ENCODE measurements around the gene LAMA2. TPM values are rescaled to one million over a fixed set of nuclear protein-coding genes. Genes with fewer than 3 reads are reported as not detected.

The LAMA2 gene
- total and polyA plus RNA-seq, 7 donors, result 0.46 to 131 (median 59.6) TPM

GRCh38 chr6:129385117-129385516 is 502.2 kb downstream of the LAMA2 start:
- intact Hi-C loops (cut with DNase I), result no loop called here
- Histone ChIP-seq H3K4me3 (no peak overlapping the region), H3K9me3 (no peaks in the 10 kb centered on the region), H3K27me3 (no peaks in the 10 kb centered on the region), H3K4me1 (no peaks in the 10 kb centered on the region), H3K27ac (no peak overlapping the region), H3K36me3 (no peaks in the 10 kb centered on the region)
- DNase-seq, result no peak
- TF ChIP-seq POLR2A (IDR thresholded peaks at IDR 0.05) (no peak), EP300 (IDR thresholded peaks at IDR 0.05) (no peak), POLR2AphosphoS5 (IDR thresholded peaks at IDR 0.05) (no peak), CTCF (IDR thresholded peaks at IDR 0.05) (no peak)
- WGBS, 2 donors, result 85 to 90% methylated on average over 1 of the region's 1 CpG

DNA sequence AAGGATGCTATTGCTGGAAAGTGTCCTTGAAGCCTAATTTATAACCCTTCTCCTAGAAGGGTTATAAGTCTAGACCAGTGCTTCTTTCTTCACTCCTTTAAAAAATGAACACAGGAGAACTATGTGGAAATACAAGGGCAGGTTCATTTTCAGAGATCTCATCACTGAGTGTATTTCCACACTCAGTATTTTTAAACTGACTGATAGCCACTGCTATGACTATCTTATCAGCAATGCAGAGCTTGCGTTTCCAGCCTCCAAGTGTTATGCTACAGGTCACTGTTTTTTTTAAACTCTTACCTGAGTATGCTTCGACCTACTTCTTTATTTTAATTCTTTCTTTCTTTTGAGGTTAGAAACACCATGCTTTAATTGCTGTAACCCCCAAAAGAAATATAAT is 508.0 kb downstream of the LAMA2 start:
- no peak overlapping the region for H3K4me3 ChIP-seq
- H3K27me3 ChIP-seq, result no peaks in the 10 kb centered on the region
- no peak overlapping the region for H3K27ac ChIP-seq
- no peaks in the 10 kb centered on the region for H3K9me3 ChIP-seq
- TF ChIP-seq CTCF (IDR thresholded peaks at IDR 0.05) (no peak), POLR2A (IDR thresholded peaks at IDR 0.05) (no peak), POLR2AphosphoS5 (IDR thresholded peaks at IDR 0.05) (no peak), EP300 (IDR thresholded peaks at IDR 0.05) (no peak)
- intact Hi-C loops (cut with DNase I), result no loop called here
- DNase-seq, result no peak
- no peaks in the 10 kb centered on the region for H3K36me3 ChIP-seq
- H3K4me1 ChIP-seq, result no peaks in the 10 kb centered on the region
- WGBS, 2 donors, result 54 to 76% methylated on average over 2 of the region's 2 CpGs

- Histone ChIP-seq H3K27ac (no peak overlapping the region), H3K9me3 (no peaks in the 10 kb centered on the region), H3K27me3 (no peaks in the 10 kb centered on the region), H3K36me3 (no peaks in the 10 kb centered on the region), H3K4me3 (no peak overlapping the region), H3K4me1 (no peaks in the 10 kb centered on the region)
- TF ChIP-seq CTCF (IDR thresholded peaks at IDR 0.05) (no peak), POLR2A (IDR thresholded peaks at IDR 0.05) (no peak), EP300 (IDR thresholded peaks at IDR 0.05) (no peak), POLR2AphosphoS5 (IDR thresholded peaks at IDR 0.05) (no peak)
- no peak for DNase-seq
- 41 to 64% methylated on average over 2 of the region's 2 CpGs for WGBS, 2 donors
- intact Hi-C loops (cut with DNase I), result no loop called here
Measured at GRCh38 chr6:129393654-129394053, 510.7 kb downstream of the LAMA2 start.

GRCh38 chr6:129398764-129399163 is 515.8 kb downstream of the LAMA2 start:
- Histone ChIP-seq H3K36me3 (no peaks in the 10 kb centered on the region), H3K4me3 (no peak overlapping the region), H3K9me3 (no peaks in the 10 kb centered on the region), H3K27ac (no peak overlapping the region), H3K27me3 (no peaks in the 10 kb centered on the region), H3K4me1 (no peaks in the 10 kb centered on the region)
- intact Hi-C loops (cut with DNase I), result no loop called here
- 63 to 87% methylated on average over 4 of the region's 4 CpGs for WGBS, 2 donors
- TF ChIP-seq CTCF (IDR thresholded peaks at IDR 0.05) (no peak), EP300 (IDR thresholded peaks at IDR 0.05) (no peak), POLR2A (IDR thresholded peaks at IDR 0.05) (no peak), POLR2AphosphoS5 (IDR thresholded peaks at IDR 0.05) (no peak)
- no peak for DNase-seq

DNA sequence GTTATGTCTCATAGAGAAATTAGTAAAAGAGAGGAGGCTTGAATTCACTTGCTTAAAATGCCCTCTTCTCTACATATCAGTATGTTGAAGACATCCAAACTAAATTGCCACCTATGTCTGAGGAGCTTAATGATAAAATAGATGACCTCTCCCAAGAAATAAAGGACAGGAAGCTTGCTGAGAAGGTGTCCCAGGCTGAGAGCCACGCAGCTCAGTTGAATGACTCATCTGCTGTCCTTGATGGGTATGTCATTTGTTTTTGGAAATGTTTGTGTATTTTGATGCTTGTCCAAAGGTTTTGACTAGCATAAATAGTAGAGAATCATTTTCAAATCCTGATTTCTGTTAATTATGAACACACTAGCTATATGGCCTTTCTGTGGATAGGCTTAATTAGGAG is 519.3 kb downstream of the LAMA2 start:
- 29 to 65% methylated on average over 1 of the region's 1 CpG for WGBS, 2 donors
- Histone ChIP-seq H3K9me3 (no peaks in the 10 kb centered on the region), H3K27me3 (no peaks in the 10 kb centered on the region), H3K27ac (no peak overlapping the region), H3K36me3 (peaks cover 0 to 4% (median 0%) of the 10 kb centered on the region in 4 donors), H3K4me3 (no peak overlapping the region), H3K4me1 (no peaks in the 10 kb centered on the region)
- DNase-seq, result no peak
- TF ChIP-seq EP300 (IDR thresholded peaks at IDR 0.05) (no peak), CTCF (IDR thresholded peaks at IDR 0.05) (no peak), POLR2AphosphoS5 (IDR thresholded peaks at IDR 0.05) (no peak)
- intact Hi-C loops (cut with DNase I), result no loop called here

Measured in sigmoid colon (tissue), 7 donors.